Neural cell (in vitro differentiated cells): Measurements from ENCODE around the gene DYNC2H1. TPM values are rescaled to one million over a fixed set of nuclear protein-coding genes. Genes with fewer than 3 reads are reported as not detected.

Source experiments
- H2AFZ ChIP-seq: fragments of 200-600, 300-800 bp; sonication (generic), shearing (Covaris generic); 2 replicates; pipeline ENCODE4 v1.6.0; 2014; ENCODE audit warnings: low read depth, mild to moderate bottlenecking, antibody characterized with exemption, low read length, moderate library complexity
- H3F3A ChIP-seq: fragments of 200-600 bp; shearing (Covaris generic); 2 replicates; pipeline ENCODE4 v1.6.1; 2016; ENCODE audit warnings: mild to moderate bottlenecking, moderate library complexity, mixed read lengths, antibody characterized with exemption, low read length; ENCODE audit not compliant: insufficient read depth, poor library complexity, severe bottlenecking
- H3K27ac ChIP-seq: fragments of 200-600, 300-800 bp; sonication (generic), shearing (Covaris generic); 2 replicates; pipeline ENCODE4 v1.5.1; 2014; ENCODE audit warnings: mild to moderate bottlenecking, low read length, moderate library complexity
- H3K27me3 ChIP-seq: fragments of 300-800, 200-600 bp; sonication (generic), shearing (Covaris generic); 2 replicates; pipeline ENCODE4 v1.6.0; 2014; ENCODE audit warnings: mild to moderate bottlenecking, low read depth, low read length, moderate library complexity; ENCODE audit not compliant: insufficient read depth
- H3K36me3 ChIP-seq: fragments of 300-800, 200-600 bp; sonication (generic), shearing (Covaris generic); 2 replicates; pipeline ENCODE4 v1.5.1; 2014; ENCODE audit warnings: mild to moderate bottlenecking, antibody characterized with exemption, low read length, moderate library complexity; ENCODE audit not compliant: insufficient read depth
- H3K4me2 ChIP-seq: fragments of 300-800, 200-600 bp; sonication (generic), shearing (Covaris generic); 2 replicates; pipeline ENCODE4 v1.6.0; 2014; ENCODE audit warnings: mild to moderate bottlenecking, low read length
- H3K4me3 ChIP-seq: fragments of 300-800, 200-600 bp; sonication (generic), shearing (Covaris generic); 2 replicates; pipeline ENCODE4 v1.5.1; 2014; ENCODE audit warnings: mild to moderate bottlenecking, low read length, moderate library complexity
- H3K79me2 ChIP-seq: fragments of 200-600 bp; shearing (Covaris generic); replicated peaks from 2 replicates; pipeline ENCODE4 v1.6.0; 2014; ENCODE audit warnings: mild to moderate bottlenecking, low read length, moderate library complexity; ENCODE audit not compliant: insufficient read depth
- H3K9ac ChIP-seq: fragments of 300-800, 200-600 bp; sonication (generic), shearing (Covaris generic); 2 replicates; pipeline ENCODE4 v1.6.1; 2016; ENCODE audit warnings: mild to moderate bottlenecking, low read length, mixed read lengths
- H3K9me2 ChIP-seq: fragments of 200-600 bp; shearing (Covaris generic); 2 replicates; pipeline ENCODE4 v1.6.1; 2016; ENCODE audit warnings: mild to moderate bottlenecking, low read length, mixed read lengths; ENCODE audit not compliant: insufficient read depth
- H3K9me3 ChIP-seq: fragments of 200-600, 300-800 bp; sonication (generic), shearing (Covaris generic); 2 replicates; pipeline ENCODE4 v1.6.1; 2016; ENCODE audit warnings: mild to moderate bottlenecking, mixed run types, low read length, moderate library complexity, mixed read lengths
- H4K20me1 ChIP-seq: fragments of 200-600 bp; shearing (Covaris generic); 2 replicates; pipeline ENCODE4 v1.6.1; 2016; ENCODE audit warnings: mild to moderate bottlenecking, mixed run types; ENCODE audit not compliant: insufficient read depth
- CTCF ChIP-seq: fragments of 450-650 bp; IDR thresholded peaks from 2 replicates; pipeline ENCODE4 v1.5.1; 2014; ENCODE audit warnings: antibody characterized with exemption, mild to moderate bottlenecking, moderate library complexity; ENCODE audit not compliant: poor library complexity, severe bottlenecking
- EP300 ChIP-seq: fragments of 450-650 bp; conservative IDR thresholded peaks from 2 replicates; pipeline ENCODE4 v1.6.1; 2014; ENCODE audit warnings: antibody characterized with exemption, mild to moderate bottlenecking, moderate library complexity; ENCODE audit not compliant: poor library complexity, severe bottlenecking
- EZH2 ChIP-seq: fragments of 200-600, 300-800 bp; shearing (Covaris generic), sonication (generic); IDR thresholded peaks from 2 replicates; pipeline ENCODE4 v1.6.1; 2014; ENCODE audit warnings: antibody characterized with exemption, low read length, borderline replicate concordance, mild to moderate bottlenecking; ENCODE audit not compliant: insufficient read depth, poor library complexity, severe bottlenecking
- MXI1 ChIP-seq: fragments of 450-650 bp; conservative IDR thresholded peaks from 2 replicates; pipeline ENCODE4 v1.6.1; 2014; ENCODE audit warnings: antibody characterized with exemption, mild to moderate bottlenecking; ENCODE audit not compliant: poor library complexity, severe bottlenecking
- POLR2AphosphoS5 ChIP-seq: IDR thresholded peaks from 2 replicates; pipeline ENCODE4 v1.6.1; 2012
- RAD21 ChIP-seq: fragments of 450-650 bp; conservative IDR thresholded peaks from 2 replicates; pipeline ENCODE4 v1.6.1; 2014; ENCODE audit warnings: antibody characterized with exemption, mild to moderate bottlenecking, moderate library complexity
- REST ChIP-seq: IDR thresholded peaks from 2 replicates; pipeline ENCODE4 v1.6.1; 2012; ENCODE audit warnings: borderline replicate concordance
- SMC3 ChIP-seq: fragments of 450-650 bp; conservative IDR thresholded peaks from 2 replicates; pipeline ENCODE4 v1.6.1; 2014; ENCODE audit warnings: antibody characterized with exemption, mild to moderate bottlenecking, moderate library complexity; ENCODE audit not compliant: poor library complexity
- TAF1 ChIP-seq: IDR thresholded peaks from 2 replicates; pipeline ENCODE4 v1.6.1; 2012; ENCODE audit warnings: low read depth
- polyA plus RNA-seq: library from polyadenylated mRNA; depleted of rRNA; stranded (reverse); fragments of >200 nt; gene quantifications from 2 replicates; pipeline ENCODE4 v1.2.3, GENCODE V29; 2014

The DYNC2H1 gene
- polyA plus RNA-seq, 1 donor from 2014 or later = 14.1 TPM

DNA sequence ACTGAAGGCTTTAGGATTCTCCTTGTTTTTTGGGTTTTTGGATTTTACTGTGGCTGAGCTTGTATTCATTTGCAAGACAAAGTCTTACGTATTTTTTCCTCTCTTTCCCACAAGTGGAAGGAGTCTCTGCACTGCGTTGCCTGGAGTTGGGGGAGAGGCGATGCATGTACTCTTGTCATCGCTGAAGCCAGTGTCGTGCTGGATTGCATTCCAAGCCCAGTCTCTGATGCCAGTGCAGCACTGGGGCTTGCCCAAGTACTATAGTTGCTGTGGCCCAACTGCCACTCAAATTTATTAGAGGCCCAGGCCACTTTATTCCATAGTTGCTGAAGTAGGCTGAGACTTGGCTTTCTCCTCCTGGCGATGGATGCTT, 230.2 kb downstream of the DYNC2H1 start:
- no peak overlapping the region for H2AFZ ChIP-seq

GRCh38 chr11:103340956-103341355, 231.7 kb downstream of the DYNC2H1 start:
- no peaks in the 10 kb centered on the region for H3K79me2 ChIP-seq
- H3K4me3 ChIP-seq = no peak overlapping the region
- no peaks in the 10 kb centered on the region for H3F3A ChIP-seq
- no peak overlapping the region for H3K9ac ChIP-seq
- no peak overlapping the region for H3K27ac ChIP-seq
- no peaks in the 10 kb centered on the region for H4K20me1 ChIP-seq
- TF ChIP-seq SMC3 = no peak
- TF ChIP-seq MXI1 = no peak
- no peak for TF ChIP-seq RAD21
- TF ChIP-seq EP300 = no peak
- no peak for TF ChIP-seq REST
- no peak for TF ChIP-seq CTCF
- no peak for TF ChIP-seq POLR2AphosphoS5
- no peak for TF ChIP-seq EZH2
- TF ChIP-seq TAF1 = no peak
- H3K4me2 ChIP-seq = no peak overlapping the region
- H2AFZ ChIP-seq = no peak overlapping the region
- no peaks in the 10 kb centered on the region for H3K9me3 ChIP-seq
- no peaks in the 10 kb centered on the region for H3K36me3 ChIP-seq
- H3K9me2 ChIP-seq = no peaks in the 10 kb centered on the region
- H3K27me3 ChIP-seq = no peaks in the 10 kb centered on the region

More for the DNA sequence above, 230.2 kb downstream of the DYNC2H1 start:
- Histone ChIP-seq H3K9me3 (no peaks in the 10 kb centered on the region), H3K9me2 (no peaks in the 10 kb centered on the region), H3F3A (no peaks in the 10 kb centered on the region), H4K20me1 (no peaks in the 10 kb centered on the region), H3K27me3 (no peaks in the 10 kb centered on the region), H3K4me3 (no peak overlapping the region), H3K27ac (no peak overlapping the region), H3K36me3 (no peaks in the 10 kb centered on the region), H3K9ac (no peak overlapping the region), H3K4me2 (no peak overlapping the region), H3K79me2 (no peaks in the 10 kb centered on the region)
- TF ChIP-seq POLR2AphosphoS5 = no peak
- TF ChIP-seq EZH2 = no peak
- no peak for TF ChIP-seq TAF1
- no peak for TF ChIP-seq MXI1

DNA sequence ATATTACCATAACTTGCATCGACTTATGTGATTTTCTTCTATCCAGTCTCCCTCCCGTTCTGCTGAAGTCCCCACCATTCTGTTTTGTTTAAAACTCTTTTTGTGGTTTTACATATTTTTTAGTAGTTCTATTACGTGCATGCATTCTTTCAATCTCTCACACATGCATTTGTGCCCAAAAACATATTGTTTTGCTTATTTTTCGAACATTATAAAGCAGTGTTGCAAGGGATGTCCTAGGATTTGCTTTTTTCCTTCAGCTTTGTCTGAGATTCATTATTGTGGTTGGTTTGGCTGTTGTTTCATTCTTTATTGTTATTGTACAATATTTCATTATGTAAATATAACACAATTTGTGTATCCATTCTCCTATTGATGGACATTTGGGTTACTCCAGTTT, 235.7 kb downstream of the DYNC2H1 start:
- no peak overlapping the region for H3K4me2 ChIP-seq
- no peak overlapping the region for H3K27ac ChIP-seq
- no peak overlapping the region for H3K4me3 ChIP-seq
- no peak overlapping the region for H3K9ac ChIP-seq
- no peaks in the 10 kb centered on the region for H4K20me1 ChIP-seq
- H3K36me3 ChIP-seq = no peaks in the 10 kb centered on the region
- H3F3A ChIP-seq = no peaks in the 10 kb centered on the region
- H3K79me2 ChIP-seq = no peaks in the 10 kb centered on the region
- no peak overlapping the region for H2AFZ ChIP-seq
- H3K9me3 ChIP-seq = no peaks in the 10 kb centered on the region
- no peaks in the 10 kb centered on the region for H3K9me2 ChIP-seq
- TF ChIP-seq TAF1 (no peak), CTCF (no peak), POLR2AphosphoS5 (no peak), EZH2 (no peak), SMC3 (no peak), EP300 (no peak), MXI1 (no peak), RAD21 (no peak), REST (no peak)
- no peaks in the 10 kb centered on the region for H3K27me3 ChIP-seq
